SU-DHL-6 (cell line): ENCODE measurements around the gene ITPR3.

ENCODE experiments used
- EZH2phosphoT487 ChIP-seq: fragments of 200-600 bp; sonication (generic), shearing (Covaris generic); conservative IDR thresholded peaks from 2 replicates; pipeline ENCODE4 v1.6.1; 2018; ENCODE audit warnings: mild to moderate bottlenecking, antibody characterized with exemption, low read length, moderate library complexity, mixed read lengths
- TF ChIP-seq, protein P1 (sequence below): fragments of 200-600 bp; sonication (generic); IDR thresholded peaks from one replicate; pipeline ENCODE4 v1.5.1; 2017; ENCODE audit warnings: antibody characterized with exemption, mild to moderate bottlenecking, low read length, moderate library complexity; ENCODE audit not compliant: insufficient read depth, poor library complexity, severe bottlenecking

DNA sequence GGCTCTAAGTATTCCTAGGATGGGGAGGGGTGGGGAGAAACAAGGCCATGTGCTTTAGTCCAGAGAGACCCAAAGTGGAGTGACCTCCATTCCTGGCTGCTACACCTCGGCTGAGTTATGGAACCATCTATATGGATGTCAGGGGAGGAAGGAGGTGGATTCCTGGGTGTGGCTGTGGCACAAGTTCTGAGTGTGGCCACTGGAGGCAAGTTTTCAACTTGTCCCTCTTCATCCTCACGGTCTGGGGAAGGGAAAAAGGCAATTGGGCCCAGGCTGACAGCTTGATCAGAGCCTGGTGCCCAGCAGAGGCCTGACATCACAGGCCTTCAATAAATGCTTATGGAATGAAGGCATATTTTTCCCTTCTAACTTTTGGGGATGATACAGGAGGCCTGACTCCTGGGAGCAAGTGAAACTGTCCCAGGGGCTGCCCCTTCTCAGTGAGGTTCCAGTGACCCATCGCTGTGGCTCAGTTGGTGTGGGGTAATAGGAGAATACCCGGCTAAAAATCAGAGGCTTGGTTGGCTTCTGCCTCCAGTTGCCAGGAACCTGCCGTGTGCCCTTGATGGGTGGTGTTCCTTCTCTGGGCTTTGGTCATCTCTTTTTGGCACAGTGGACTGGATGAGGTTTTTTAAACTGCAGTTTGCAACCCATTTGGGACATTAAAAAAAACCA, 1.8 kb upstream of the ITPR3 start:
- TF ChIP-seq, protein P1, sequence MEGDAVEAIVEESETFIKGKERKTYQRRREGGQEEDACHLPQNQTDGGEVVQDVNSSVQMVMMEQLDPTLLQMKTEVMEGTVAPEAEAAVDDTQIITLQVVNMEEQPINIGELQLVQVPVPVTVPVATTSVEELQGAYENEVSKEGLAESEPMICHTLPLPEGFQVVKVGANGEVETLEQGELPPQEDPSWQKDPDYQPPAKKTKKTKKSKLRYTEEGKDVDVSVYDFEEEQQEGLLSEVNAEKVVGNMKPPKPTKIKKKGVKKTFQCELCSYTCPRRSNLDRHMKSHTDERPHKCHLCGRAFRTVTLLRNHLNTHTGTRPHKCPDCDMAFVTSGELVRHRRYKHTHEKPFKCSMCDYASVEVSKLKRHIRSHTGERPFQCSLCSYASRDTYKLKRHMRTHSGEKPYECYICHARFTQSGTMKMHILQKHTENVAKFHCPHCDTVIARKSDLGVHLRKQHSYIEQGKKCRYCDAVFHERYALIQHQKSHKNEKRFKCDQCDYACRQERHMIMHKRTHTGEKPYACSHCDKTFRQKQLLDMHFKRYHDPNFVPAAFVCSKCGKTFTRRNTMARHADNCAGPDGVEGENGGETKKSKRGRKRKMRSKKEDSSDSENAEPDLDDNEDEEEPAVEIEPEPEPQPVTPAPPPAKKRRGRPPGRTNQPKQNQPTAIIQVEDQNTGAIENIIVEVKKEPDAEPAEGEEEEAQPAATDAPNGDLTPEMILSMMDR, result no peak
- TF ChIP-seq EZH2phosphoT487, result no peak
